H1 (cell line): ENCODE results near the gene CXCR4.

Source experiments
- CREB1 ChIP-seq: IDR thresholded peaks from 2 replicates; pipeline ENCODE4 v1.6.1; 2012; ENCODE audit warnings: inconsistent platforms
- CTCF ChIP-seq, 3 experiments: IDR thresholded peaks; 1 replicate in 2 of 3; 2 replicates in 1 of 3; pipeline versions ENCODE4 v1.5.1 to v1.6.1; 2011; ENCODE audit warnings: low read length in 3 of 3, mild to moderate bottlenecking in 3 of 3, inconsistent platforms in 2 of 3, low read depth in 1 of 3, moderate library complexity in 1 of 3; ENCODE audit not compliant: insufficient read depth in 1 of 3; ENCODE audit errors: control extremely low read depth in 1 of 3
- EZH2 ChIP-seq: fragments of 200-600 bp; sonication (generic); IDR thresholded peaks from 2 replicates; pipeline ENCODE4 v1.7.1; 2012; ENCODE audit warnings: low read depth, mild to moderate bottlenecking, moderate library complexity, low read length, inconsistent platforms; ENCODE audit not compliant: severe bottlenecking
- HDAC2 ChIP-seq, 2 experiments: fragments of 300-600 bp in 1 of 2; sonication (generic) in 1 of 2; IDR thresholded peaks; 2 replicates each; pipeline ENCODE4 v1.6.1; 2011 to 2012; ENCODE audit warnings: low read depth in 2 of 2, low read length in 2 of 2, mild to moderate bottlenecking in 2 of 2, moderate library complexity in 2 of 2, borderline replicate concordance in 1 of 2, inconsistent platforms in 1 of 2
- HDAC6 ChIP-seq: IDR thresholded peaks from one replicate; pipeline ENCODE4 v1.7.1; 2012; ENCODE audit warnings: low read depth, mild to moderate bottlenecking, inconsistent platforms, low read length, moderate library complexity
- POLR2AphosphoS5 ChIP-seq: IDR thresholded peaks from 2 replicates; pipeline ENCODE4 v1.6.1; 2011; ENCODE audit warnings: low read depth, low read length
- SIN3A ChIP-seq, 2 experiments: IDR thresholded peaks in 1 of 2; conservative IDR thresholded peaks in 1 of 2; 2 replicates each; pipeline ENCODE4 v1.6.1; 2011 to 2012; ENCODE audit warnings: low read length in 2 of 2, improper control_type of control experiment in 1 of 2, low read depth in 1 of 2, mild to moderate bottlenecking in 1 of 2
- TCF12 ChIP-seq: IDR thresholded peaks from 2 replicates; pipeline ENCODE4 v1.6.1; 2011; ENCODE audit warnings: low read depth, mild to moderate bottlenecking, low read length
- USF2 ChIP-seq: IDR thresholded peaks from 2 replicates; pipeline ENCODE4 v1.6.1; 2011; ENCODE audit warnings: low read length, improper control_type of control experiment
- ZNF274 ChIP-seq: IDR thresholded peaks from 2 replicates; pipeline ENCODE4 v1.7.0; 2012; ENCODE audit warnings: low read length, borderline replicate concordance; ENCODE audit errors: extremely low read depth

GRCh38 chr2:136128366-136128765, 10.4 kb upstream of the CXCR4 start:
- TF ChIP-seq CTCF (IDR thresholded peaks at IDR 0.05; ENCODE audit: control extremely low read depth in 1 of 3, insufficient read depth in 1 of 3, low read depth in 1 of 3, low read length in 3 of 3) (no peak), ZNF274 (no peak), EZH2 (no peak), CREB1 (no peak), SIN3A (conservative IDR thresholded peaks at IDR 0.05 in 1 of 2, IDR thresholded peaks at IDR 0.05 in 1 of 2; ENCODE audit: low read depth in 1 of 2, low read length in 2 of 2) (no peak), HDAC6 (no peak), POLR2AphosphoS5 (no peak), HDAC2 (IDR thresholded peaks at IDR 0.05; ENCODE audit: borderline replicate concordance in 1 of 2, low read depth in 2 of 2, low read length in 2 of 2) (no peak), TCF12 (no peak), USF2 (no peak)
